PC-9 (cell line): ENCODE measurements around the gene GLT8D2. TPM values are rescaled to one million over a fixed set of nuclear protein-coding genes. Genes with fewer than 3 reads are reported as not detected.

ENCODE experiments used
- BruUV-seq: library from RNA; stranded (reverse); fragments of 400-500 nt; replicated peaks from 2 replicates; lab custom pipeline; 2021; lab: Mats Ljungman, UMichigan
- CTCF ChIA-PET: fragments of 300-600 bp; sonication (Branson Sonifier 250); formaldehyde crosslinking; loops from one replicate; lab custom pipeline; 2022; ENCODE audit warnings: antibody characterized with exemption; lab: Charles Lee
- POLR2A ChIA-PET: fragments of 300-600 bp; sonication (Branson Sonifier 250); formaldehyde crosslinking; loops from one replicate; lab custom pipeline; 2022; ENCODE audit warnings: antibody characterized with exemption; ENCODE audit not compliant: unreplicated experiment; lab: Charles Lee
- DNase-seq, 2 experiments: peaks; one replicate each; pipeline versions ENCODE4 v3.0.0 to v3.0.0-alpha.2; 2015 to 2022; ENCODE audit warnings: mixed read lengths in 1 of 2
- H2AFZ ChIP-seq: fragments of 200-600 bp; sonication (generic); 2 replicates; pipeline ENCODE4 v1.8.1; 2017; ENCODE audit warnings: antibody characterized with exemption
- H3F3A ChIP-seq: fragments of 200-600 bp; sonication (generic); 2 replicates; pipeline ENCODE4 v1.8.1; 2017; ENCODE audit warnings: antibody characterized with exemption, mild to moderate bottlenecking, low read depth; ENCODE audit not compliant: insufficient read depth
- H3K27ac ChIP-seq: fragments of 200-600 bp; sonication (generic); 2 replicates; pipeline ENCODE4 v1.6.1; 2016; ENCODE audit warnings: mixed run types
- H3K27me3 ChIP-seq: fragments of 200-600 bp; sonication (generic); 2 replicates; pipeline ENCODE4 v1.6.1; 2016; ENCODE audit warnings: low read depth, mixed run types; ENCODE audit not compliant: insufficient read depth
- H3K36me3 ChIP-seq: fragments of 200-600 bp; sonication (generic); 2 replicates; pipeline ENCODE4 v1.6.1; 2016; ENCODE audit warnings: low read depth, mixed run types
- H3K4me1 ChIP-seq: fragments of 200-600 bp; sonication (generic); replicated peaks from 2 replicates; pipeline ENCODE4 v1.6.1; 2016; ENCODE audit warnings: mixed run types; ENCODE audit not compliant: insufficient read depth
- H3K4me2 ChIP-seq: fragments of 200-600 bp; sonication (generic); 2 replicates; pipeline ENCODE4 v1.6.1; 2017; ENCODE audit warnings: mixed run types
- H3K4me3 ChIP-seq: fragments of 200-600 bp; sonication (generic); 2 replicates; pipeline ENCODE4 v1.6.1; 2016; ENCODE audit warnings: mixed run types
- H3K79me2 ChIP-seq: fragments of 200-600 bp; sonication (generic); 2 replicates; pipeline ENCODE4 v1.6.1; 2017; ENCODE audit warnings: low read depth, mixed run types
- H3K9me2 ChIP-seq: fragments of 200-600 bp; sonication (generic); 2 replicates; pipeline ENCODE4 v1.8.1; 2017; ENCODE audit warnings: mild to moderate bottlenecking; ENCODE audit not compliant: insufficient read depth
- H3K9me3 ChIP-seq: fragments of 200-600 bp; sonication (generic); 2 replicates; pipeline ENCODE4 v1.8.1; 2016; ENCODE audit warnings: low read depth; ENCODE audit not compliant: insufficient read depth
- H4K20me1 ChIP-seq: fragments of 200-600 bp; sonication (generic); 2 replicates; pipeline ENCODE4 v1.8.1; 2017; ENCODE audit not compliant: insufficient read depth
- CTCF ChIP-seq: fragments of 200-600 bp; sonication (generic); conservative IDR thresholded peaks from 2 replicates; pipeline ENCODE4 v1.6.1; 2017; ENCODE audit warnings: mixed run types, antibody characterized with exemption, mild to moderate bottlenecking, moderate library complexity
- EZH2 ChIP-seq: fragments of 200-600 bp; sonication (generic); IDR thresholded peaks from 2 replicates; pipeline ENCODE4 v1.8.0; 2017; ENCODE audit warnings: antibody characterized with exemption, low read depth
- intact Hi-C: fragments of 100-400 bp; cut with micrococcal nuclease; formaldehyde crosslinking; loops from one replicate; pipeline ENCODE4 v1.10.0; 2022; ENCODE audit not compliant: unreplicated experiment
- total RNA-seq: library from RNA; stranded (reverse); gene quantifications from 2 replicates; pipeline ENCODE4 v1.2.3, GENCODE V29; 2021

Gene GLT8D2
- total RNA-seq, 1 experiment from 2014 or later: 0.31 TPM

- CTCF ChIA-PET: no interaction called here
- POLR2A ChIA-PET: no interaction called here
Observed at GRCh38 chr12:104048811-104049210, 1.2 kb downstream of the GLT8D2 start.

GRCh38 chr12:104048162-104048561 lies 1.8 kb downstream of the GLT8D2 start:
- Histone ChIP-seq H3K4me3 (no peak overlapping the region), H3K36me3 (no peaks in the 10 kb centered on the region), H3K79me2 (no peaks in the 10 kb centered on the region), H2AFZ (no peak overlapping the region), H3K27me3 (peaks cover 6% of the 10 kb centered on the region; the same call in 1 of the 2 replicates), H4K20me1 (no peaks in the 10 kb centered on the region), H3K4me1 (peaks cover 14% of the 10 kb centered on the region; the same call in 1 of the 2 replicates), H3F3A (peaks cover 5% of the 10 kb centered on the region; the same call in 1 of the 2 replicates), H3K27ac (no peak overlapping the region), H3K9me2 (no peaks in the 10 kb centered on the region), H3K4me2 (no peak overlapping the region), H3K9me3 (no peaks in the 10 kb centered on the region)
- ChIA-PET POLR2A (no interaction called here), CTCF (no interaction called here)
- intact Hi-C loops: no loop called here
- no TSS peak for BruUV-seq
- no peak for DNase-seq
- TF ChIP-seq EZH2: no peak
- no peak for TF ChIP-seq CTCF

More at GRCh38 chr12:104048811-104049210, 1.2 kb downstream of the GLT8D2 start:
- Histone ChIP-seq H3K27ac (no peak overlapping the region), H3K9me3 (no peaks in the 10 kb centered on the region), H3K4me2 (peak overlapping the region; percentile 74), H3K4me1 (peaks cover 14% of the 10 kb centered on the region; the same call in 1 of the 2 replicates), H3K79me2 (no peaks in the 10 kb centered on the region), H2AFZ (peak overlapping the region; percentile 67; the same call in 1 of the 2 replicates), H3K36me3 (no peaks in the 10 kb centered on the region), H3K9me2 (no peaks in the 10 kb centered on the region), H3F3A (peaks cover 5% of the 10 kb centered on the region; the same call in 1 of the 2 replicates), H4K20me1 (no peaks in the 10 kb centered on the region), H3K27me3 (peaks cover 6% of the 10 kb centered on the region; the same call in 1 of the 2 replicates), H3K4me3 (no peak overlapping the region; the same call in 1 of the 2 replicates)
- no TSS peak for BruUV-seq
- TF ChIP-seq EZH2 (no peak), CTCF (no peak)
- DNase-seq: no peak
- intact Hi-C loops: no loop called here

GRCh38 chr12:104046306-104046705 lies 3.7 kb downstream of the GLT8D2 start:
- H2AFZ ChIP-seq: no peak overlapping the region
- ChIA-PET POLR2A (no interaction called here), CTCF (interaction anchor here (0.6 kb wide), 1 partner anchor 330 kb away, joined by 4 read pairs; no protein-coding TSS in a partner anchor)

More at GRCh38 chr12:104046306-104046705, 3.7 kb downstream of the GLT8D2 start:
- Histone ChIP-seq H3K9me3 (no peaks in the 10 kb centered on the region), H3K27ac (no peak overlapping the region), H3K79me2 (no peaks in the 10 kb centered on the region), H3K27me3 (peaks cover 14% of the 10 kb centered on the region; the same call in 1 of the 2 replicates), H3K4me1 (peaks cover 14% of the 10 kb centered on the region; the same call in 1 of the 2 replicates), H4K20me1 (no peaks in the 10 kb centered on the region), H3K9me2 (no peaks in the 10 kb centered on the region), H3K4me3 (no peak overlapping the region), H3K36me3 (no peaks in the 10 kb centered on the region), H3K4me2 (no peak overlapping the region), H3F3A (peaks cover 5% of the 10 kb centered on the region; the same call in 1 of the 2 replicates)
- TF ChIP-seq CTCF (no peak), EZH2 (no peak)
- intact Hi-C loops: no loop called here
- BruUV-seq: no TSS peak
- no peak for DNase-seq
